GM12864 (cell line): ENCODE data around the gene NFIB.

ENCODE experiments used
- DNase-seq: peaks from one replicate; pipeline ENCODE4 v3.0.0-alpha.2; 2011; ENCODE audit warnings: low read depth
- H3K4me3 ChIP-seq: 2 replicates; pipeline ENCODE4 v1.5.1; 2011; ENCODE audit warnings: mild to moderate bottlenecking, low read depth, low read length, control low read depth
- CTCF ChIP-seq: IDR thresholded peaks from 2 replicates; pipeline ENCODE4 v1.5.1; 2011; ENCODE audit warnings: low read depth, mild to moderate bottlenecking, moderate library complexity, low read length, control low read depth, inconsistent platforms; ENCODE audit errors: missing control alignments

NFIB gene

GRCh38 chr9:14127656-14128055, 186.3 kb downstream of the NFIB start:
- TF ChIP-seq CTCF: no peak
- no peak for DNase-seq
- no peak overlapping the region for H3K4me3 ChIP-seq

DNA sequence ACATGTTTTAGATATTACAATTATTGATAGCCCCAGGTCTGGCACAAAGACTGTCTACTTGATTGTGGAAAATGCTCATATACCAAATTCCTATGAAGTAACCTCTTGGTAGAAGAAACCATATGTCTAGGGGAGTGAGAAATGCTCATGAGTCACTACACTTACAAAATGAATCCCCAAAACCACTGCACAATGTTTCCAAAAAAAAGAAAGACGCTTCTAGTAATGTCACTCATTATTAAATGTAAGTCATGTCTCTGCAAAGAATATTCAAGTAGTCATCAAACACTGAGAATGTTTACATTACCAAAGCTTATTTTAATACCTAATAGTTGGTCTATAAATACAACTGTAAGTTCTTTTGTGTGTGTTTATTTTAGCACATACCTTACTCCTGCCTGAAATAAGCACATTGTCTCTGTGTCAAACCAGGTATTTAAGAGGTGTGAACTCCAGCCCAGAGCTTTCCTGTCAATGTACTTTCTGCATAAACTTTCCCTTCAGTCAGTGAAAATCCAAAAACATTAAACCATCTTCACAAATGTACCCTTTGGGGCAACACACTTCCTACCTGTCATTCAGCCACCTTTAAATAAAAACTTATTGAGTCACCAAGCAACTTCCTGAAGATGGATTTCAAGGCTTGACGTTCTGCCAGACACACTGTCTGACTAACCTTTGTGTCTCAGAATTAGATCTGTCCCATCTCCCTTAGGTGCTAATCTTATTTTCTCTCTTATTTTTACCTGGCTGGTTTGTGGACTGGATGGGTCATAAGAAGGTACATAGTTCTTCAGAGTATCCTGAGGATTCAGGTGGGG, 194.0 kb downstream of the NFIB start:
- TF ChIP-seq CTCF: no peak
- H3K4me3 ChIP-seq: no peak overlapping the region
- DNase-seq: no peak

- DNase-seq: no peak
- no peak overlapping the region for H3K4me3 ChIP-seq
- TF ChIP-seq CTCF: no peak
Measured at GRCh38 chr9:14112226-14112625, 201.7 kb downstream of the NFIB start.

GRCh38 chr9:14111696-14112095, 202.2 kb downstream of the NFIB start:
- no peak overlapping the region for H3K4me3 ChIP-seq
- TF ChIP-seq CTCF: no peak
- DNase-seq: no peak

GRCh38 chr9:14107977-14108376, 206.0 kb downstream of the NFIB start:
- DNase-seq: no peak
- H3K4me3 ChIP-seq: no peak overlapping the region

DNA sequence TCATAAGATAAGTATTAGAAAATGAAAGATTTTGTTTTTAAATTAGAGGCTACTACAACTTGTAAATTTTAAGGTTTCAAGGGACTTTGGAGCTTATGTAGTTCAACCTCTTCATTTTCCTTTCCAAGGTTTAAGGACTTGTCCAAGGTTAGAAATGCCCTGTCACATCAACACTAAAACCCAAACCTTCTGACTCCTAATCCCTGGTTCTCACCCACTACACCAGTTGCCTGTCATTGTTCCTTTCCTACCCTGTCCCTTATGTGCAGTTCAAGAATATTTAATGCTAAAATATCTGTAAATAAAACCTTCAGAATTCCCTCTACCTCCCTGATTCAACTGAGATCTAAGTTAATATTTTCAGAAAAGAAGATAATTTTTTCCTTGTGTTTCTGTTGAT, 206.4 kb downstream of the NFIB start:
- no peak overlapping the region for H3K4me3 ChIP-seq
- DNase-seq: no peak
- TF ChIP-seq CTCF: no peak

More at GRCh38 chr9:14107977-14108376, 206.0 kb downstream of the NFIB start:
- TF ChIP-seq CTCF: no peak

DNA sequence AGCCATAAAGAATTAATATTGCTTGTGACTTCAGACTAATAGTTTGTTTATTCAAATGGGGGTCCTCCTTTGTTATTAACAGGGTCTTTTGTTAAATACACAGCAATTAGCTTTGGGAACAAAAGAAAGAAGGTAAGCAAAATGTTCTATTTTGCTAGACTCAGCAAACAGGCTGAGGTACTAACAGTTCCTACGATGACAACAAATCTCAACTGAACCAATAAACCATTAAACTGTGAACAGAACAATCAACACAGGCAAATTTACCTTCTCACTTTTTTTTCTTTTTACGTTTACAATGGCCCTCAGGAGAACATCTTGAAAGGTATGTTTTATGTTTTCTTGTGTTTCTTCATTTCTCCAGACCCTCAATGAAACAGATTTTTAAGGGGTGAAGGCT, 207.2 kb downstream of the NFIB start:
- no peak for TF ChIP-seq CTCF
- no peak for DNase-seq
- H3K4me3 ChIP-seq: no peak overlapping the region
